NCI-H2196 (cell line): ENCODE measurements around the gene PRKAA2.
"Not testable (repeated sequence)": the region's sequence is repeated elsewhere in the genome, so short reads cannot be mapped to it uniquely, and the experiment has no call there.

ENCODE experiments used
- DNase-seq: peaks from one replicate; lab custom pipeline; 2025; ENCODE audit not compliant: unreplicated experiment; lab: John Stamatoyannopoulos, UW

Gene PRKAA2

DNA sequence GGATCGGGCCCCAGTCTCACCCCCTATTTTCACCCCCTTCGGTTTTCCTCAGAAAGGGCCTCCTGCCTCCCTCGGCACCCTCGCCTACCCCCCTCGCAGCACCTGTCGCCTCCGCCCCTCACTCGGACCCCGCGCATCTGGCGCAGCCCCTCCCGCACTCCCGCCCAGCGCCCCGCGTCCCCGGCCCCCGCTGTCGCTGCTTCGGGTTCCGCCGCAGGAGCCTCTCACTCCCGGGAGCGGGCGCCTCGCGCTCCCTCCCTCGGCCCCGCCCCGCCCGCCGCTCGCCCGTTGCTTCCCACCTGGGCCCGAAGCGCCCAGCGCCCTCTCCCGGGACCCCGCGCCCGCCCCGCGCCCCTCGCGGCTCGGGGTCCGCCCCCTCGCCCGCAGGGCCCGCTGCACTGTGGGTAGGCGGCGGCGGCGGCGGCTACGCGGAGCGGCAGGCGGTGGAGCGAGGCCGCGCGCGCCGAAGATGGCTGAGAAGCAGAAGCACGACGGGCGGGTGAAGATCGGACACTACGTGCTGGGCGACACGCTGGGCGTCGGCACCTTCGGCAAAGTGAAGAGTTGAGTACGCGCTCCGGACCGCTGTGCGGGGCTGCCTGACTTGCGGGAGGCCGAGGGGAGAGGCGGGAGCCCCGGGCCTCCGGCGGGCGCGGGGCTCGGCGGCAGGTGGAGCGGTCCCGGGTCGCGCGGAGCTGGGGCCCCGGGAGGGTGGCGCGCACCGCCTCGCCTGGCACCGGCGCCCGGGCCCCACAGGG, at the start of gene PRKAA2:
Gene PRKAA2, plus strand, starts transcription at position 396 of the 758 bp plus-strand sequence. Its CDS starts 74 bp downstream, at position 470.
- DNase-seq, result peak; percentile 32

DNA sequence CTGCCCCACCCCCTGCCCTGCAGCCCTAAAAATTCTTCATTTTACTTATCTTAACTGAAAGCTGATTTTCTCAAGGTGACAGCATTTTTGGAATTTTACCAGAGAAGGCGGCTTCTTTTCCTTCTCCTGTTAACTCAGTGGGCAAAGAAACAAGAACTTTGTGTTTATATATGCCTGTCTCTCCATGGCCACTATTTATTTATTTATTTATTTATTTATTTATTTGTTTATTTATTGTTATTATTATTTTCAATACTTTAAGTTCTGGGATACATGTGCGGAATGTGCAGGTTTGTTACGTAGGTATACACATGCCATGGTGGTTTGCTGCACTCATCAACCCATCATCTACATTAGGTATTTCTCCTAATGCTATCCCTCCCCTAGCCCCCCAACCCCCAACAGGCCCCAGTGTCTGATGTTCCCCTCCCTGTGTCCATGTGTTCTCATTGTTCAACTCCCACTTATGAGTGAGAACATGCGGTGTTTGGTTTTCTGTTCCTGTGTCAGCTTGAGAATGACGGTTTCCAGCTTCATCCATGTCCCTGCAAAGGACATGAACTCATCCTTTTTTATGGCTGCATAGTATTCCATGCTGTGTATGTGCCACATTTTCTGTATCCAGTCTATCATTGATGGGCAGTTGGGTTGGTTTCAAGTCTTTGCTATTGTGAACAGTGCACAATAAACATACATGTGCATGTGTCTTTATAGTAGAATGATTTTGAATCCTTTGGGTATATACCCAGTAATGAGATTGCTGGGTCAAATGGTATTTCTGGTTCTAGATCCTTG, 49.5 kb upstream of the PRKAA2 start:
- not testable (repeated sequence) for DNase-seq

DNA sequence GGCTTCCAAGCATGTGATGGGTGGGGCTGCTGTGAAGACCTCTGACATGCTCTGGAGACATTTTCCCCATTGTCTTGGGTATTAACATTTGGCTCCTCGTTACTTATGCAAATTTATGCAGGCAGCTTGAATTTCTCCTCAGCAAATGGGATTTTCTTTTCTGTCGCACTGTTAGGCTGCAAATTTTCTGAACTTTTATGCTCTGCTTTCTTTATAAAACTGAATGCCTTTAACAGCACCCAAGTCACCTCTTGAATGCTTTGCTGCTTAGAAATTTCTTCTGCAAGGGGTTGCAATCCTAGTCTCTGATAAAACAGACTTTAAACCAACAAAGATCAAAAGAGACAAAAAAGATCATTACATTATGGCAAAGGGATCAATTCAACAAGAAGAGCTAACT, 35.0 kb upstream of the PRKAA2 start:
- not testable (repeated sequence) for DNase-seq

DNA sequence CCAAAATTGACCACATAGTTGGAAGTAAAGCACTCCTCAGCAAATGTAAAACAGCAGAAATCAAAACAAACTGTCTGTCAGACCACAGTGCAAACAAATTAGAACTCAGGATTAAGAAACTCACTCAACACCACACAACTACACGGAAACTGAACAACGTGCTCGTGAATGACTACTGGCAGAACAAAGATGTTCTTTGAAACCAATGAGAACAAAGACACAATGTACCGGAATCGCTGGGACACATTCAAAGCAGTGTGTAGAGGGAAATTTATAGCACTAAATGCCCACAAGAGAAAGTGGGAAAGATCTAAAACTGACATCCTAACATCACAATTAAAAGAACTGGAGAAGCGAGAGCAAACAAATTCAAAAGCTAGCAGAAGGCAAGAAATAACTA, 34.3 kb upstream of the PRKAA2 start:
- not testable (repeated sequence) for DNase-seq

DNA sequence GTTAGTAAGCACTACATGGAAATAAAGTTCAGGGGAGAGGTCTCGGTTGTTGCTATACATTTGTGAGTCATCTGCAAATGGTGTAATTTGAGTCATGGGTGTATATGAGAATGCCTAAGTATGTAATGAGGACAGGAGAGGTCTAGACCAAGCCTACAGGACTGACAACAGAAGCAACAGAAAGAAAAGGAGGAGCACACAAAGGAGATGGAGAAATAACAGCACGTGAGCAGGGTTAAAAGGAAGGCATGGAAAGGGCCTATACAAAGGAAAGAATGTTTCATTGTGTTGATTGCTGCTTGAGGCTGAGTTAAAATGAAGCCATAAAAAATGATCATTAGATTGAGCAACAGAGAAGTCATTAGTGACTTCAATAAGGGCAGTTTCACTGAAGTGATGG, 28.0 kb upstream of the PRKAA2 start:
- no peak for DNase-seq

DNA sequence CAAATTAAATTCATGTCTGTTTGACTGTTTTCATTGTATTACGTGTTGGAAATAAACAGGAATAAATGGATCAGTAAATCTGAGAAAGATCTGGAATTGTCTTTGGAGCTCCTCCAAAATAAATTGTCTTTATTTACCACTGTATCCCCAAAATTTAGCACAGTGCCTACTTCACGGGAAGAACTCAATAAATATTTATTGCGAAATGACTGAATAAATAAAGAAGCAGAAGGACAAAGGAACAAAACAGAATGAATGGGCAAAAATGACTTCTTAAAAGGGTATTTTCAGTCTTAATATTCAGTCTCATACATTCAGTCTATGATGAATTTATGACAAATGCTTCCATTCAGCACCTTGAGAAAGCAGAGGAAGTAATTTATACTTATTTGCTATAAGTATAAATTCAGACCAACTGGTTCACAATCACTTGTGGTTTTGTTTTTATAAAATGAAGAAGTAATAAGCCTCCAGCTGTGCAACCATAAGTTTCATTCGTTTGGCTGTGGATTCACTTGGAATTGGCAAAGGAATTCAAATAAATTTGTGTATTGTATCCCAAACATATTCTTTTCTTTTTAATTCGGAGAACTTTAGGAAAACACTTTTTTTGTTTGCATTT, 19.2 kb upstream of the PRKAA2 start:
- no peak for DNase-seq

DNA sequence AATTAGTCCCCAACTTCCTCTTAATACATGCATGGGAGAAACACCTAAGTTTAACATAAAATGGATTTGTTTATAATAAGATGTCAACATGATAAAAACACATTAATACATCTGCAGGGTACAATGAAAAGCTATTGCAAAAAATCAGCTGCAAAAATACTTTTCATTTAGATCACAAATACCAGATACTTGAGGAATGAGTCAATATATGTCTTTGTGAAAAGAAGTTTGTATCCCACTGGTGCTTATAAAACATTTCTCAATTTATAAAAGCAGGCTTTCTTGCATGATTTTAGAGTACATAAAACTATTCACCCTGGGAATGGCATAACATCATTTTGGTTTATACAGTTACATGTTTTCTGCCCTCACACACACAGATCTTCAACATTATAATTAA, 18.6 kb upstream of the PRKAA2 start:
- no peak for DNase-seq

DNA sequence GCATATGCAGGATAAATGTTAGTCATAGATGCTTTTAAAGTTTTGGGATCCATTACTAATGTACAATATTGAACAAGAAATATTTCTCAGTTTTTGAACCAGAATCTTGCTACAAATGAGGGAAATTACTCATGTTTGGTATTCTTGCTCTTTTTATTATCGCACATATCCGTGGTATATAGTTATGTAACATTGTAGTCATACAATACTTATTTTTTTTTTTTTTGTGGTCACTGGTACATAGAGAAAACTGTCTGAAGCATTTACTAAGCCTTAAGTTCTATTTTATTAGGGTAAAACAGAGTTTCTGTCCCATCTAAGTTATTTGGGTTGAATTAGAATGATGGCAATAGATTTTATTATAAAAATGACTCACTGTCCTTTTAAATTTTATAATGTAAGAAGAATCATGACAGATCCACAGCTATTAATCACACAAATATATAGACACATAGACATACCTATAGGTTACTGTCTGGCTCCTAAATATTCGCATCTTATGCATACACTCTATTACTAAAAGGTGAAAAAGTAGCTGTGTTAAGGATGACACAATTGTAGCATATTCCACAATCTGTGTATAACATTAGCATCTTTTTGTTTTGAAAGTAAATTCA, 18.0 kb upstream of the PRKAA2 start:
- DNase-seq, result no peak

DNA sequence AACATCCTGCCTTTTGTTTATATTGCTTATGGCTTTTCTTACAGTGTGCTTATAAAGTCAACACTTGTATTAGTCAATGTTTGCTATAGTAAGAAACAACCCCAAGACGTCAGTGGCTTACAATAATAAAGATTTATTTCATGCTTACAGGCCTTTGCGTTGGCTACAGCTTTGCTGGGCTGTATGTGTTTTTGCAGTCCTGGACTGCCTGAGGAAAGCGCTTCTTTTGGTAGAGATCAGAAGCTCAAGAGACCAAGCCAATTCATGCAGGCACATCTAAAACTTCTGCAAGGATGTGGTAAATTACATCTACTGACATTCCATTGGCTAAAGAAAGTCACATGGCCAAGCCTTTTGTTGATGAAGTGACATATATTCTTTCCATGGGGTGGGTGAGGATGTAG, 17.5 kb upstream of the PRKAA2 start:
- no peak for DNase-seq

DNA sequence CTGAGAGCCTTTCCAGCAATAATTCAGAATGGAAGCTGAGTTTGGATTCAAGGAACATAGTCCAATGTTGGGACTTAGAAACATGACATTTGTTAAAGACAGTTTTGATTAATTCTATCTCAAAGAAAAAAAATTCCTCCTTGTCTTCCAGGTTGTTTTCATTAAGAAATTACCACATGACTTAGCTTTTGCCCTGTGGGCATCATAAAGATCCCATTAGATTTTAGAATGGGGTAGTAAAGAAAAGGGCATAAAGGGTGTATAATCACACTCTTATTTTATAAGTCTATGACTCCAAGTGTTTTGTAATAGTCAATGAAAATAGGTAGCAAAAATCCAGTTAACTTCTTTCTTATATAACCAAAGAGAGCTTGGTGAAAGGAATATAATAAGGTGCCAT, 14.3 kb upstream of the PRKAA2 start:
- DNase-seq, result no peak

DNA sequence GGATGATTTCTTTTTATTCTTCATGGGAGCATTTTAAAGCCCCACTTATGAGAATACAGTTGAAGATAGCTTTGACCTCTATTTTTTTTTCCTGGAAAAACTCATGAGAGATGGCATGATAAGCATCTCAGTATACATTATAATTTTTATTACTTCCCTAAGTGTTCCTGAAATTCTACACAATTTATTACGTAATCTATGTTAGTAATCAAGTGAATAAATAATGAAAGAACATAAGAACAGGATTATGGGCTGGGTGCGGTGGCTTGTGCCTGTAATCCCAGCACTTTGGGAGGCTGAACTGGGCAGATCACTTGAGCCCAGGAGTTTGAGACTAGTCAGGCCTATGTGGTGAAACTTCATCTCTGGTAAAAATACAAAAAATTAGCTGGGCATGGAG, 13.2 kb upstream of the PRKAA2 start:
- DNase-seq, result no peak

DNA sequence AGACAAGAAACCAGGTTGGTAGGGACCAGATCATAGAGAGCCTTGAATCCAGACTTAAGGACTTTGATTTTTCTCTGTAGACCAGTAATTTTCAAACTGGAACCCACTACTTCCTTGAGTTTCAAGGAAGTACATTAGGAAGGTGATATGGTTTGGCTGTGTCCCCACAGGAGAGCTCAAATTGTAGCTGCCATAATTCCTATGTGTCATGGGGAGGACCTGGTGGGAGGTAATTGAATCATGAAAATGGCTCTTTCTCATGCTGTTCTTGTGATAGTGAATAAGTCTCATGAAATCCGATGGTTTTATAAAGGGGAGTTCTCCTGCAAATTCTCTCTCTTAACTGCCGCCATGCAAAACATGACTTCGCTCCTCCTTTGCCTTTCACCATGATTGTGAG, 10.1 kb upstream of the PRKAA2 start:
- no peak for DNase-seq

DNA sequence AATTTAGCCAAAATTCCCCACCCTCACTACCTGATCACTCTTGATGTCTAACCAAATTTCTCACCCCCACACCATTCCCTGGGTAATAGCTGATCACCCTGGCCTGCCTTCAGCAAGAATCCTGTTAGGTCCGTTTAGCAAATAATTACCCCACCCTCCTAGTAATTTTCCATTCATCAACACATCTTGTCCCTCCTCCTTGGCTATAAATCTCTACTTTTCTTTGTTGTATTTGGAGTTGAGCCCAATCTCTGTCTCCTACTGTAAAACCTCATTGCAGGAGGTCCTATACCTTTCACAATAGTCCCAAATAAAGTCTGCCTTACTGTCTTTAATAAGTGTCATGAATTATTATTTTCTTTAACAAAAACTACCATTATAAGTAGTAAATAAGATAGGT, 6.9 kb upstream of the PRKAA2 start:
- no peak for DNase-seq

DNA sequence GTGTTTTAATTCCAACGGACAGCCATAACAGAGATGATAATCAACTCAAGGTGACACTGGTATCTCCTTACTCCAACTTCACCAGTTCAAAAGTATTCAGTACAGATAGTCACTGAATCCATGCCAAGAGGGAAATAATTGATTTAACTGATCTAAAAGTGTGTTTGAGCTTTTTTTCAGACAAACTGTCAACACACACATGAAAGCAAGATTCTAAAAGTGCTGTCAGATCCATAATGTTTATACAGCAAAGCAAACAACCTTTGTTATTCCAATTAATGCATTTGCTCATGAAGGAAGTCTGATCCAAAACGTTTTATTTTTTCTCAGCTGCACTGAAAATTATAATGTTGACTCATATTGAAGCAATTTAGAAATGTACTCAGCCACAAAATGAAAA, 5.9 kb upstream of the PRKAA2 start:
- DNase-seq, result no peak

DNA sequence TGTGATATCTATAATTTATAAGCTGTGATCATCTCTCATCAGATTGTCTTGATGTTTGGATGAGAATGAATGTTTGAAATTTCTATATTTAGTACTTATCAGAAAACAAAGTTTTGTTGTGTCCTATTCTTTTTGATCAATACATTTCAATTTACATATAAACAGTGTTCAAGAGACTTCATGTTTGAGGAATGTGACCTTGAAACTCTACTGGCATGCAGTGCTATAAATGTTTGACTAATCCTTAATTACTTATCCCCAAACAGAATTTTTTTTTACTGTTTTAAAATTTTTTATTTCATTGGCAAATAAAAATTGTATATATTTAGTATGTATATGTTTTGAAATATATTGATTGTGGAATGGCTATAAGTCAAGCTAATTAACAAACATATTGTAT, 1.5 kb upstream of the PRKAA2 start:
- DNase-seq, result no peak

DNA sequence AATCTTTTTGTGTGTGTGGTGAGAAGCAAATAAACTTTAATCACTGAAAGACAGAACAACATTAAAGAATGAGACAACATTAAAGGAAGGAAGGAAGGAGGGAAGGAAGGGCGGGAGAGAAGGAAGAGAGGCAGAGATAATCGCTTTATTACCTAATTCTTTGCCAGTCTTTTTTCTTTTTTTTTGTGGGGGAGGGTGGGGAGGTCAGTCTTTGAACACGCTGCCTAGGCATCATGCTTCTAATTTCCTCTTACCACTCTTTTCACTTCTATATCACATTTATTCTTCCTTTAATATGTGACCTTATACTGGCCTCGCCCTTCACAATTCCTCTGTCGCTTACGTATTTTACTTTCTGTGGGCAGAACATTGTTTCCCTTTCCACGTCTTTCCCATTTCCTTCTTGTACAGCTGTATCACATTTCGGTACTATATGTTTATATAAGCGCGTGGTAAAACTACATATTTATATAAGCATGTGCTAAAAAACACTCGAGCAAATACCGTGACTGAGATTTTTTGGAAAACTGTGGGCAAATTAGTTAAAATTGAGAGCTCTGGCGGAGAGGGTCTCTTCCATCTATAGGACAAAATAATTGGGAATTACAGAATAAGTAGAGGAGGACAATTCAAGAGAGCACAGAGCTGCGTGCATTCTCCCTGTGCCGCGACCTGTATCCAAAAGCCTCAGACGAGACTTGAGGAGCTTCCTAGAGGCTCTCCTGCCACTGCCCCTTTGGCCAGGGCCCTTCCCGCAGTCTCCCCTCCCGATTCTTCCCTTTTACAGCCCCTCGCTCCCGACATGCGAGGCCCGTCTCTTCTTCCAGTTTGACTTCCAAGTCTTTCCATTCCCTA, 823 bp upstream of the PRKAA2 start:
- DNase-seq, result no peak

DNA sequence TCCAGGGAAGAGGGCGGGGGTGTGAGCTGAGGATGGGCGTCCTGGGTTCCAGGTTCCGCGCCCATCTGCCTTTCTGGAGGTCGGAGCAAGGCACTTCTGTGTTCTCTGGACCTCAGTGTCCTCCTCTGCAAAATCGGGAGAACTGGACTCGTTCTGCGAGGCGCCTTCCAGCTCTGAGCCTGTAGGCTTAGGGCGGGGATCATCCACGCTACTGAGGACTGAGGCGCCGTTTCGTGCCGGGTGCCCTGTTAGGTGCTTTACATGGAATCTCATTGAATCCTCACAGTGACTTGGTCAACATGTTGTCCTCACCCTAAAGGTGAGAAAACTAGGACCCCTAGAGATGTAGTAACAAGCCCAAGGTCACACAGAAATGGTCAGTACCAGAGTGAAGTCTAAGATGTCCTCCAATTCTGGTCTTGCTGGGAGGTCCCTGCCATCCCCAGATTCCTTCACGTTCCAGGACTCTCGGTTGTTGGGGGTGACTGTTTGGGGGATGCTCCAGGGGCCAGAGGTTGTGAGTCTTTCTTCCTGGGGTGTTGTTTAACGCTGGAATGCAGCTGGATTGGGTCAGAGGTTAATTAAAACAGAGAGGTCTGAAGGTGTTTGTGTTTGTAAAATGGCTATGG, 677 bp downstream of the PRKAA2 start:
- peak; percentile 17 for DNase-seq

DNA sequence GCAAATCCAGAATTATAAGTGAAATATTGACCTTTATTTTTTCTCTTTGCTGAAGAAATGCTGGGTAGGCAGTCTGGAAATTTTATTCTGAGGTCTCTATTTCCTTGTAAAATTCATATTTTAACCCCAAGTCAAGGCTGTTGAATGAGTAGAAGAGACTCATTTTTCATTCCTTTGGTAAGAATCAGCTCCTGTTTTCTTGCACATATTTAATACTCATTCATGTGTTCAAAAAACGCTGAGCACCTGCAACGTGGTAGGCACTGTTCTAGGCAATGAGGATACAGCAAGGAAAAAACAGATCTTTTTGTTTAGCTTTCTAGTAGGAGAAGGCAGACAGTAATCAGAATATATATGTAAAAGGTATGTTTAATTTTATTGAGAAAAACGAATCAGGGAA, 1.5 kb downstream of the PRKAA2 start:
- no peak for DNase-seq

DNA sequence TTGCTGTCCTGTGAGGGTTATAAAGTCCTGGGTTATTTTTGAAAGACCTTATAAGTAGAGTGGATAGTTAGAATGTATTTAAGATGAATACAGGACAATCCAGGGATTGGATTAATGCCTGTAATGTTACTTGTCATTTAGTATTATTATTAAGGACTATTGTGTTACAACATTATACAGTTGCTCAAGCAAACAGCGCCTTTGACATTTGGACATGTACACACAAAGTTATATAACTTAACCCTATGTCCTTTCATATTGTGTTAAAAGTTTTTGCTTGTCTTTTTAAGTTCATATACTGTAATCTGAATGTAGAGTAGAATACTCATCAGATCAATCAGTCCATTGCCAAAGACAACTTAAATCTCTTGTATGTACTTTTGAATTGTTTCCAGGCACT, 2.0 kb downstream of the PRKAA2 start:
- DNase-seq, result no peak

DNA sequence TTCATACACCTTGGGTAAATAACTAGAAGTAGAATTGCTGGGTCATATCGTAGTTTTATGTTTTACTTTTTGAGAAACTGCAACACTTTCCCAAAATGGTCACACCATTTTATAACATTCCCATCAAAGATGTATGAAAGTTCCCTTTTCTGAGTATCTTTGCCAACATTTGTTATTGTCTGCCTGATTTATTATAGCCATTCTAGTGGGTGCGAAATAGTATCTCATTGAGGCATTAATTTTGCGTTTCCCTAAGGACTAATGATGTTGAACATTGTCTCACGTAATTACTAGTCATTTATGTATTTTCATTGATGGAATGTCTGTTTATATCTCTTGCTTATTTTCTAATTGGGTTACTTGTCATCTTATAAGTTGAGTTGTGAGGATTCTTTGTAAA, 3.4 kb downstream of the PRKAA2 start:
- DNase-seq, result no peak
